Stimulated activated CD4-positive, alpha-beta T cell treated with anti-CD3 and anti-CD28 coated beads, TNF-alpha, amount 100 ng/mL, for 1 hour (primary cell): Measurements from ENCODE around the gene PSEN1.

Experiments used
- DNase-seq, 3 donors: peaks; one replicate each; pipeline ENCODE4 v3.0.0-alpha.2; 2020; ENCODE audit warnings: low read depth in 3 of 3, low spot score in 1 of 3

The PSEN1 gene

GRCh38 chr14:73269729-73270531, 133.6 kb downstream of the PSEN1 start:
- DNase-seq: no peak

GRCh38 chr14:73272393-73272792, 136.1 kb downstream of the PSEN1 start:
- DNase-seq: no peak
